ENCODE data around the gene ARHGAP8.

DNA sequence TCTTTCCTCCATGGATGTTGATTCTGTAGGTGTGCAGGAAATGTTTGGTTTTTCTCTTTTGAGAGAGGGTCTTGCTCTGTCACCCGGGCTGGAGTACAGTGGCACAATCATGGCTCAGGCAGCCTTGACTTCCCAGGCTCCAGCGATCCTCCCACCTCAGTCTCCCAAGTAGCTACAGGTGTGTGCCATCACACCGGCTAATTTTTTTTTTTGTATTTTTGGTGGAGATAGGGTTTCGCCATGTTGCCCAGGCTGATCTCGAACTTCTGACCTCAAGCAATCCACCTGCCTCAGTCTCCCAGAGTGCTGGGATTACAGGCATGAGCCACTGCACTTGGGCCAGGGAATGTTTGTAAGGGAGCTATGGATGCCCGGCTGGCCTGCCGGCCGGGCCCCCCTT, 45.9 kb upstream of the ARHGAP8 start:
- TF ChIP-seq, protein P1, sequence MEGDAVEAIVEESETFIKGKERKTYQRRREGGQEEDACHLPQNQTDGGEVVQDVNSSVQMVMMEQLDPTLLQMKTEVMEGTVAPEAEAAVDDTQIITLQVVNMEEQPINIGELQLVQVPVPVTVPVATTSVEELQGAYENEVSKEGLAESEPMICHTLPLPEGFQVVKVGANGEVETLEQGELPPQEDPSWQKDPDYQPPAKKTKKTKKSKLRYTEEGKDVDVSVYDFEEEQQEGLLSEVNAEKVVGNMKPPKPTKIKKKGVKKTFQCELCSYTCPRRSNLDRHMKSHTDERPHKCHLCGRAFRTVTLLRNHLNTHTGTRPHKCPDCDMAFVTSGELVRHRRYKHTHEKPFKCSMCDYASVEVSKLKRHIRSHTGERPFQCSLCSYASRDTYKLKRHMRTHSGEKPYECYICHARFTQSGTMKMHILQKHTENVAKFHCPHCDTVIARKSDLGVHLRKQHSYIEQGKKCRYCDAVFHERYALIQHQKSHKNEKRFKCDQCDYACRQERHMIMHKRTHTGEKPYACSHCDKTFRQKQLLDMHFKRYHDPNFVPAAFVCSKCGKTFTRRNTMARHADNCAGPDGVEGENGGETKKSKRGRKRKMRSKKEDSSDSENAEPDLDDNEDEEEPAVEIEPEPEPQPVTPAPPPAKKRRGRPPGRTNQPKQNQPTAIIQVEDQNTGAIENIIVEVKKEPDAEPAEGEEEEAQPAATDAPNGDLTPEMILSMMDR (conservative IDR thresholded peaks at IDR 0.05 in 1 of 2, IDR thresholded peaks at IDR 0.05 in 1 of 2; ENCODE audit: extremely low read depth in 1 of 2, insufficient read depth in 1 of 2, low read depth in 1 of 2, low read length in 2 of 2): no peak
- no peak for TF ChIP-seq EZH2 (IDR thresholded peaks at IDR 0.05; ENCODE audit: borderline replicate concordance, low read length)

Measured in mammary epithelial cell (primary cell).